Dendritic cell treated with granulocyte-macrophage colony-stimulating factor and Interleukin-4, amounts not matched to agents 40 ng/mL and 50 ng/mL, for 4 days (primary cell): ENCODE data around the gene YTHDC1.

ENCODE experiments used
- H3K27ac Mint-ChIP-seq: one replicate; pipeline ENCODE4 v1.8.0; 2022; ENCODE audit warnings: mild to moderate bottlenecking, mixed read lengths
- H3K27me3 Mint-ChIP-seq: one replicate; pipeline ENCODE4 v1.8.0; 2022; ENCODE audit warnings: mild to moderate bottlenecking, mixed read lengths
- H3K36me3 Mint-ChIP-seq: one replicate; pipeline ENCODE4 v1.8.0; 2022; ENCODE audit warnings: low read depth, mixed read lengths
- H3K4me1 Mint-ChIP-seq: one replicate; pipeline ENCODE4 v1.8.0; 2022; ENCODE audit warnings: low read depth, mixed read lengths
- H3K4me3 Mint-ChIP-seq: one replicate; pipeline ENCODE4 v1.8.0; 2022; ENCODE audit warnings: mild to moderate bottlenecking, moderate library complexity, mixed read lengths
- H3K9me3 Mint-ChIP-seq: one replicate; pipeline ENCODE4 v1.8.0; 2022; ENCODE audit warnings: mixed read lengths
- intact Hi-C: fragments of 100-400 bp; cut with micrococcal nuclease; formaldehyde crosslinking; loops from one replicate; pipeline ENCODE4 v1.15.0; 2022

YTHDC1 gene

GRCh38 chr4:68344785-68345184 lies 5.1 kb downstream of the YTHDC1 start:
- Mint-ChIP-seq H3K27ac (no peak overlapping the region), H3K9me3 (no peaks in the 10 kb centered on the region)
- intact Hi-C loops = loop anchor here (10.0 kb wide), 2 partner anchors 650 to 800 kb away; partner anchors contain the start of gene CENPC

GRCh38 chr4:68344049-68344448 lies 5.8 kb downstream of the YTHDC1 start:
- no peak overlapping the region for H3K27ac Mint-ChIP-seq
- no peak overlapping the region for H3K4me3 Mint-ChIP-seq
- peaks cover 13% of the 10 kb centered on the region for H3K36me3 Mint-ChIP-seq

More at GRCh38 chr4:68344785-68345184, 5.1 kb downstream of the YTHDC1 start:
- no peaks in the 10 kb centered on the region for H3K27me3 Mint-ChIP-seq
- H3K36me3 Mint-ChIP-seq = peaks cover 21% of the 10 kb centered on the region
- peaks cover 38% of the 10 kb centered on the region for H3K4me1 Mint-ChIP-seq
- no peak overlapping the region for H3K4me3 Mint-ChIP-seq

GRCh38 chr4:68342134-68342533 lies 7.8 kb downstream of the YTHDC1 start:
- H3K9me3 Mint-ChIP-seq = no peaks in the 10 kb centered on the region
- H3K4me1 Mint-ChIP-seq = peaks cover 34% of the 10 kb centered on the region
- peaks cover 13% of the 10 kb centered on the region for H3K36me3 Mint-ChIP-seq
- H3K27ac Mint-ChIP-seq = no peak overlapping the region
- intact Hi-C loops = loop anchor here (10.0 kb wide), 2 partner anchors 647 to 797 kb away; partner anchors contain the start of gene CENPC
- H3K4me3 Mint-ChIP-seq = no peak overlapping the region
- no peaks in the 10 kb centered on the region for H3K27me3 Mint-ChIP-seq

More at GRCh38 chr4:68344049-68344448, 5.8 kb downstream of the YTHDC1 start:
- Mint-ChIP-seq H3K27me3 (no peaks in the 10 kb centered on the region), H3K9me3 (no peaks in the 10 kb centered on the region), H3K4me1 (peaks cover 38% of the 10 kb centered on the region)
- intact Hi-C loops = loop anchor here (10.0 kb wide), 2 partner anchors 649 to 799 kb away; partner anchors contain the start of gene CENPC

GRCh38 chr4:68338625-68339024 lies 11.3 kb downstream of the YTHDC1 start:
- H3K36me3 Mint-ChIP-seq = peaks cover 48% of the 10 kb centered on the region
- intact Hi-C loops = no loop called here
- H3K4me3 Mint-ChIP-seq = no peak overlapping the region
- no peaks in the 10 kb centered on the region for H3K9me3 Mint-ChIP-seq
- H3K4me1 Mint-ChIP-seq = peaks cover 12% of the 10 kb centered on the region
- H3K27me3 Mint-ChIP-seq = no peaks in the 10 kb centered on the region
- no peak overlapping the region for H3K27ac Mint-ChIP-seq

GRCh38 chr4:68337522-68337921 lies 12.4 kb downstream of the YTHDC1 start:
- Mint-ChIP-seq H3K36me3 (peaks cover 59% of the 10 kb centered on the region), H3K4me1 (peaks cover 12% of the 10 kb centered on the region), H3K4me3 (no peak overlapping the region), H3K9me3 (no peaks in the 10 kb centered on the region), H3K27ac (no peak overlapping the region), H3K27me3 (no peaks in the 10 kb centered on the region)
- intact Hi-C loops = no loop called here

GRCh38 chr4:68337004-68337403 lies 12.9 kb downstream of the YTHDC1 start:
- peaks cover 9% of the 10 kb centered on the region for H3K4me1 Mint-ChIP-seq
- intact Hi-C loops = no loop called here
- H3K27ac Mint-ChIP-seq = no peak overlapping the region
- no peaks in the 10 kb centered on the region for H3K27me3 Mint-ChIP-seq
- H3K36me3 Mint-ChIP-seq = peaks cover 62% of the 10 kb centered on the region
- H3K9me3 Mint-ChIP-seq = no peaks in the 10 kb centered on the region
- H3K4me3 Mint-ChIP-seq = no peak overlapping the region

- H3K27me3 Mint-ChIP-seq = no peaks in the 10 kb centered on the region
- no peak overlapping the region for H3K27ac Mint-ChIP-seq
- intact Hi-C loops = no loop called here
- peaks cover 5% of the 10 kb centered on the region for H3K4me1 Mint-ChIP-seq
- no peak overlapping the region for H3K4me3 Mint-ChIP-seq
- peaks cover 64% of the 10 kb centered on the region for H3K36me3 Mint-ChIP-seq
- H3K9me3 Mint-ChIP-seq = no peaks in the 10 kb centered on the region
Observed at GRCh38 chr4:68336530-68336929, 13.4 kb downstream of the YTHDC1 start.

GRCh38 chr4:68326141-68326540 lies 23.7 kb downstream of the YTHDC1 start:
- intact Hi-C loops = no loop called here
- peaks cover 62% of the 10 kb centered on the region for H3K36me3 Mint-ChIP-seq
- no peak overlapping the region for H3K27ac Mint-ChIP-seq

GRCh38 chr4:68324519-68325262 lies 25.2 kb downstream of the YTHDC1 start:
- Mint-ChIP-seq H3K36me3 (peaks cover 57% of the 10 kb centered on the region), H3K9me3 (no peaks in the 10 kb centered on the region), H3K4me1 (no peaks in the 10 kb centered on the region), H3K4me3 (no peak overlapping the region), H3K27me3 (no peaks in the 10 kb centered on the region), H3K27ac (no peak overlapping the region)
- intact Hi-C loops = no loop called here

More at GRCh38 chr4:68326141-68326540, 23.7 kb downstream of the YTHDC1 start:
- Mint-ChIP-seq H3K4me3 (no peak overlapping the region), H3K9me3 (no peaks in the 10 kb centered on the region), H3K4me1 (no peaks in the 10 kb centered on the region), H3K27me3 (no peaks in the 10 kb centered on the region)

GRCh38 chr4:68319040-68319439 lies 30.9 kb downstream of the YTHDC1 start:
- Mint-ChIP-seq H3K27ac (no peak overlapping the region), H3K4me3 (no peak overlapping the region), H3K36me3 (peaks cover 74% of the 10 kb centered on the region), H3K27me3 (no peaks in the 10 kb centered on the region), H3K4me1 (no peaks in the 10 kb centered on the region), H3K9me3 (no peaks in the 10 kb centered on the region)
- intact Hi-C loops = no loop called here

- H3K27ac Mint-ChIP-seq = no peak overlapping the region
- H3K36me3 Mint-ChIP-seq = peaks cover 73% of the 10 kb centered on the region
- no peak overlapping the region for H3K4me3 Mint-ChIP-seq
- H3K9me3 Mint-ChIP-seq = no peaks in the 10 kb centered on the region
- H3K4me1 Mint-ChIP-seq = no peaks in the 10 kb centered on the region
- no peaks in the 10 kb centered on the region for H3K27me3 Mint-ChIP-seq
- intact Hi-C loops = no loop called here
Observed at GRCh38 chr4:68316193-68316969, 33.5 kb downstream of the YTHDC1 start.

- Mint-ChIP-seq H3K27me3 (no peaks in the 10 kb centered on the region), H3K4me1 (no peaks in the 10 kb centered on the region), H3K9me3 (no peaks in the 10 kb centered on the region), H3K4me3 (no peak overlapping the region), H3K27ac (no peak overlapping the region), H3K36me3 (peaks cover 35% of the 10 kb centered on the region)
- intact Hi-C loops = no loop called here
Observed at GRCh38 chr4:68310651-68311247, 39.1 kb downstream of the YTHDC1 start.

GRCh38 chr4:68304731-68305130 lies 45.2 kb downstream of the YTHDC1 start:
- Mint-ChIP-seq H3K4me3 (no peak overlapping the region), H3K4me1 (no peaks in the 10 kb centered on the region), H3K9me3 (no peaks in the 10 kb centered on the region), H3K36me3 (no peaks in the 10 kb centered on the region), H3K27ac (no peak overlapping the region), H3K27me3 (peaks cover 2% of the 10 kb centered on the region)
- intact Hi-C loops = no loop called here
